ENCODE data around the gene FAM124B.

FAM124B gene

GRCh38 chr2:224350703-224351102 lies 51.2 kb downstream of the FAM124B start:
- H3K4me3 ChIP-seq (ENCODE audit: low read length, poor library complexity, severe bottlenecking): no peak overlapping the region
- H3K79me2 ChIP-seq (ENCODE audit: insufficient read depth, low read length): no peaks in the 10 kb centered on the region
- no peaks in the 10 kb centered on the region for H4K20me1 ChIP-seq (ENCODE audit: insufficient read depth, low read length, poor library complexity, severe bottlenecking)
- H3K9ac ChIP-seq (ENCODE audit: low read depth, low read length, poor library complexity, severe bottlenecking): no peak overlapping the region
- no peaks in the 10 kb centered on the region for H3K9me3 ChIP-seq (ENCODE audit: insufficient read depth, low read depth, low read length)
- no peaks in the 10 kb centered on the region for H3K9me2 ChIP-seq (replicated peaks; ENCODE audit: low read depth, low read length)
- TF ChIP-seq EZH2phosphoT487 (IDR thresholded peaks at IDR 0.05; ENCODE audit: borderline replicate concordance) (no peak), CTCF (conservative IDR thresholded peaks at IDR 0.05; ENCODE audit: low read length) (no peak)
- no peaks in the 10 kb centered on the region for H3F3A ChIP-seq (ENCODE audit: low read depth)
- H3K4me2 ChIP-seq (ENCODE audit: low read depth, low read length, poor library complexity, severe bottlenecking): no peak overlapping the region
- no peaks in the 10 kb centered on the region for H3K4me1 ChIP-seq (ENCODE audit: insufficient read depth, low read length, poor library complexity, severe bottlenecking)
- no peak overlapping the region for H2AFZ ChIP-seq (ENCODE audit: low read length)
- H3K36me3 ChIP-seq (ENCODE audit: insufficient read depth, low read length): no peaks in the 10 kb centered on the region
- no peaks in the 10 kb centered on the region for H3K27me3 ChIP-seq (ENCODE audit: insufficient read depth, low read length, poor library complexity, severe bottlenecking)

- H3K9me2 ChIP-seq (replicated peaks; ENCODE audit: low read depth, low read length): no peaks in the 10 kb centered on the region
- H3F3A ChIP-seq (ENCODE audit: low read depth): no peaks in the 10 kb centered on the region
- no peaks in the 10 kb centered on the region for H3K4me1 ChIP-seq (ENCODE audit: insufficient read depth, low read length, poor library complexity, severe bottlenecking)
- H3K79me2 ChIP-seq (ENCODE audit: insufficient read depth, low read length): no peaks in the 10 kb centered on the region
- no peaks in the 10 kb centered on the region for H3K9me3 ChIP-seq (ENCODE audit: insufficient read depth, low read depth, low read length)
- no peak overlapping the region for H3K4me3 ChIP-seq (ENCODE audit: low read length, poor library complexity, severe bottlenecking)
- no peak overlapping the region for H2AFZ ChIP-seq (ENCODE audit: low read length)
- no peaks in the 10 kb centered on the region for H3K36me3 ChIP-seq (ENCODE audit: insufficient read depth, low read length)
- TF ChIP-seq EZH2phosphoT487 (IDR thresholded peaks at IDR 0.05; ENCODE audit: borderline replicate concordance): no peak
- TF ChIP-seq CTCF (conservative IDR thresholded peaks at IDR 0.05; ENCODE audit: low read length): no peak
- H3K9ac ChIP-seq (ENCODE audit: low read depth, low read length, poor library complexity, severe bottlenecking): no peak overlapping the region
- H3K4me2 ChIP-seq (ENCODE audit: low read depth, low read length, poor library complexity, severe bottlenecking): no peak overlapping the region
- no peaks in the 10 kb centered on the region for H3K27me3 ChIP-seq (ENCODE audit: insufficient read depth, low read length, poor library complexity, severe bottlenecking)
- H4K20me1 ChIP-seq (ENCODE audit: insufficient read depth, low read length, poor library complexity, severe bottlenecking): no peaks in the 10 kb centered on the region
Observed at GRCh38 chr2:224349396-224349795, 52.5 kb downstream of the FAM124B start.

GRCh38 chr2:224347176-224348051 lies 54.5 kb downstream of the FAM124B start:
- H3K9me3 ChIP-seq (ENCODE audit: insufficient read depth, low read depth, low read length): no peaks in the 10 kb centered on the region
- TF ChIP-seq CTCF (conservative IDR thresholded peaks at IDR 0.05; ENCODE audit: low read length): no peak
- TF ChIP-seq EZH2phosphoT487 (IDR thresholded peaks at IDR 0.05; ENCODE audit: borderline replicate concordance): no peak
- no peaks in the 10 kb centered on the region for H3F3A ChIP-seq (ENCODE audit: low read depth)
- no peak overlapping the region for H3K4me2 ChIP-seq (ENCODE audit: low read depth, low read length, poor library complexity, severe bottlenecking)
- no peaks in the 10 kb centered on the region for H3K4me1 ChIP-seq (ENCODE audit: insufficient read depth, low read length, poor library complexity, severe bottlenecking)
- H3K4me3 ChIP-seq (ENCODE audit: low read length, poor library complexity, severe bottlenecking): no peak overlapping the region
- H3K9ac ChIP-seq (ENCODE audit: low read depth, low read length, poor library complexity, severe bottlenecking): no peak overlapping the region
- H3K36me3 ChIP-seq (ENCODE audit: insufficient read depth, low read length): no peaks in the 10 kb centered on the region
- no peaks in the 10 kb centered on the region for H3K9me2 ChIP-seq (replicated peaks; ENCODE audit: low read depth, low read length)
- H2AFZ ChIP-seq (ENCODE audit: low read length): no peak overlapping the region
- no peaks in the 10 kb centered on the region for H3K79me2 ChIP-seq (ENCODE audit: insufficient read depth, low read length)
- no peaks in the 10 kb centered on the region for H4K20me1 ChIP-seq (ENCODE audit: insufficient read depth, low read length, poor library complexity, severe bottlenecking)
- no peaks in the 10 kb centered on the region for H3K27me3 ChIP-seq (ENCODE audit: insufficient read depth, low read length, poor library complexity, severe bottlenecking)
